ENCODE results near the gene PPP4R1. TPM values are rescaled to one million over a fixed set of nuclear protein-coding genes. Genes with fewer than 3 reads are reported as not detected.

Gene PPP4R1
- total RNA-seq, 1 experiment from 2014 or later: 110 TPM

GRCh38 chr18:9520666-9521065 lies 93.7 kb downstream of the PPP4R1 start:
- peaks cover 6% of the 10 kb centered on the region for H3K36me3 Mint-ChIP-seq (ENCODE audit: insufficient read depth, unreplicated experiment)
- H3K4me1 Mint-ChIP-seq (ENCODE audit: low read depth, unreplicated experiment): peaks cover 5% of the 10 kb centered on the region
- no peak overlapping the region for H3K4me3 Mint-ChIP-seq (ENCODE audit: low read depth, unreplicated experiment)
- no peaks in the 10 kb centered on the region for H3K9me3 Mint-ChIP-seq (ENCODE audit: low read depth, unreplicated experiment)
- no TSS peak for BruUV-seq (replicated peaks)
- no peak overlapping the region for H3K27ac Mint-ChIP-seq (ENCODE audit: unreplicated experiment)
- intact Hi-C loops (cut with micrococcal nuclease; ENCODE audit: unreplicated experiment): no loop called here
- no peak for TF ChIP-seq CTCF (IDR thresholded peaks at IDR 0.05; ENCODE audit: unreplicated experiment)
- H3K27me3 Mint-ChIP-seq (ENCODE audit: unreplicated experiment): no peaks in the 10 kb centered on the region
- CTCF ChIA-PET: interaction anchor here (1.5 kb wide), 1 partner anchor 155 kb away, joined by 6 read pairs; no protein-coding TSS in a partner anchor
- no peak for DNase-seq

- Mint-ChIP-seq H3K36me3 (ENCODE audit: insufficient read depth, unreplicated experiment) (peaks cover 6% of the 10 kb centered on the region), H3K4me3 (ENCODE audit: low read depth, unreplicated experiment) (no peak overlapping the region), H3K4me1 (ENCODE audit: low read depth, unreplicated experiment) (peaks cover 18% of the 10 kb centered on the region), H3K27ac (ENCODE audit: unreplicated experiment) (no peak overlapping the region), H3K9me3 (ENCODE audit: low read depth, unreplicated experiment) (no peaks in the 10 kb centered on the region), H3K27me3 (ENCODE audit: unreplicated experiment) (no peaks in the 10 kb centered on the region)
- no peak for TF ChIP-seq CTCF (IDR thresholded peaks at IDR 0.05; ENCODE audit: unreplicated experiment)
- CTCF ChIA-PET: no interaction called here
- BruUV-seq (replicated peaks): no TSS peak
- no peak for DNase-seq
- intact Hi-C loops (cut with micrococcal nuclease; ENCODE audit: unreplicated experiment): loop anchor here (5.0 kb wide), 1 partner anchor 447 kb away; no protein-coding TSS in a partner anchor
These were observed 95.0 kb downstream of the PPP4R1 start for GRCh38 chr18:9519399-9519798.

- intact Hi-C loops (cut with micrococcal nuclease; ENCODE audit: unreplicated experiment): loop anchor here (2.0 to 5.0 kb wide), 2 partner anchors 151 to 446 kb away; no protein-coding TSS in a partner anchor
- no TSS peak for BruUV-seq (replicated peaks)
- DNase-seq: no peak
- no peak for TF ChIP-seq CTCF (IDR thresholded peaks at IDR 0.05; ENCODE audit: unreplicated experiment)
- Mint-ChIP-seq H3K4me1 (ENCODE audit: low read depth, unreplicated experiment) (peaks cover 26% of the 10 kb centered on the region), H3K9me3 (ENCODE audit: low read depth, unreplicated experiment) (no peaks in the 10 kb centered on the region), H3K27ac (ENCODE audit: unreplicated experiment) (no peak overlapping the region), H3K4me3 (ENCODE audit: low read depth, unreplicated experiment) (no peak overlapping the region), H3K36me3 (ENCODE audit: insufficient read depth, unreplicated experiment) (peaks cover 6% of the 10 kb centered on the region), H3K27me3 (ENCODE audit: unreplicated experiment) (no peaks in the 10 kb centered on the region)
- CTCF ChIA-PET: interaction anchor here (0.7 kb wide), 1 partner anchor 182 kb away, joined by 5 read pairs; no protein-coding TSS in a partner anchor
These were observed 96.5 kb downstream of the PPP4R1 start for GRCh38 chr18:9517869-9518268.

GRCh38 chr18:9516437-9517064 lies 97.8 kb downstream of the PPP4R1 start:
- no peaks in the 10 kb centered on the region for H3K9me3 Mint-ChIP-seq (ENCODE audit: low read depth, unreplicated experiment)
- H3K27ac Mint-ChIP-seq (ENCODE audit: unreplicated experiment): no peak overlapping the region
- peaks cover 26% of the 10 kb centered on the region for H3K4me1 Mint-ChIP-seq (ENCODE audit: low read depth, unreplicated experiment)
- H3K36me3 Mint-ChIP-seq (ENCODE audit: insufficient read depth, unreplicated experiment): peaks cover under 1% of the 10 kb centered on the region
- intact Hi-C loops (cut with micrococcal nuclease; ENCODE audit: unreplicated experiment): loop anchor here (2.0 to 5.0 kb wide), 2 partner anchors 150 to 444 kb away; no protein-coding TSS in a partner anchor
- CTCF ChIA-PET: interaction anchor here (0.5 to 0.9 kb wide), 6 partner anchors 10 to 540 kb away, joined by 3 to 5 read pairs (median 4); partner anchors contain the start of gene TWSG1
- no peak overlapping the region for H3K4me3 Mint-ChIP-seq (ENCODE audit: low read depth, unreplicated experiment)
- no peaks in the 10 kb centered on the region for H3K27me3 Mint-ChIP-seq (ENCODE audit: unreplicated experiment)
- TF ChIP-seq CTCF (IDR thresholded peaks at IDR 0.05; ENCODE audit: unreplicated experiment): peak; percentile 80
- DNase-seq: no peak
- no TSS peak for BruUV-seq (replicated peaks)
